ENCODE data around the gene ARMCX6. TPM values are rescaled to one million over a fixed set of nuclear protein-coding genes. Genes with fewer than 3 reads are reported as not detected.

ARMCX6 gene
- total RNA-seq, 3 donors from 2014 or later (not counting 1 experiment from before 2014, with no cell fraction given) = 44.3 to 61.7 (median 44.4) TPM

GRCh38 chrX:101642093-101642492, 24.3 kb upstream of the ARMCX6 start:
- no peaks in the 10 kb centered on the region for H3K4me1 Mint-ChIP-seq
- WGBS (ENCODE audit: insufficient coverage) = no CpG with 5 or more reads among the region's 1 CpG
- no peaks in the 10 kb centered on the region for H3K9me3 ChIP-seq (ENCODE audit: control insufficient read depth, insufficient read depth, low read length)
- H3K4me1 ChIP-seq (ENCODE audit: control insufficient read depth, insufficient read depth, low read length) = no peaks in the 10 kb centered on the region
- DNase-seq (no peak), ATAC-seq (no peak)
- no peaks in the 10 kb centered on the region for H3K9me3 Mint-ChIP-seq
- H3K36me3 Mint-ChIP-seq = no peaks in the 10 kb centered on the region
- no peak overlapping the region for H3K27ac Mint-ChIP-seq
- TF ChIP-seq, protein P1, sequence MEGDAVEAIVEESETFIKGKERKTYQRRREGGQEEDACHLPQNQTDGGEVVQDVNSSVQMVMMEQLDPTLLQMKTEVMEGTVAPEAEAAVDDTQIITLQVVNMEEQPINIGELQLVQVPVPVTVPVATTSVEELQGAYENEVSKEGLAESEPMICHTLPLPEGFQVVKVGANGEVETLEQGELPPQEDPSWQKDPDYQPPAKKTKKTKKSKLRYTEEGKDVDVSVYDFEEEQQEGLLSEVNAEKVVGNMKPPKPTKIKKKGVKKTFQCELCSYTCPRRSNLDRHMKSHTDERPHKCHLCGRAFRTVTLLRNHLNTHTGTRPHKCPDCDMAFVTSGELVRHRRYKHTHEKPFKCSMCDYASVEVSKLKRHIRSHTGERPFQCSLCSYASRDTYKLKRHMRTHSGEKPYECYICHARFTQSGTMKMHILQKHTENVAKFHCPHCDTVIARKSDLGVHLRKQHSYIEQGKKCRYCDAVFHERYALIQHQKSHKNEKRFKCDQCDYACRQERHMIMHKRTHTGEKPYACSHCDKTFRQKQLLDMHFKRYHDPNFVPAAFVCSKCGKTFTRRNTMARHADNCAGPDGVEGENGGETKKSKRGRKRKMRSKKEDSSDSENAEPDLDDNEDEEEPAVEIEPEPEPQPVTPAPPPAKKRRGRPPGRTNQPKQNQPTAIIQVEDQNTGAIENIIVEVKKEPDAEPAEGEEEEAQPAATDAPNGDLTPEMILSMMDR (IDR thresholded peaks at IDR 0.05) = no peak
- H3K27me3 ChIP-seq (ENCODE audit: control insufficient read depth, insufficient read depth, low read length) = no peaks in the 10 kb centered on the region
- H3K4me3 ChIP-seq (ENCODE audit: low read length) = no peak overlapping the region
- H3K4me3 Mint-ChIP-seq = no peak overlapping the region
- H3K27ac ChIP-seq (ENCODE audit: low read length) = no peak overlapping the region
- H3K27me3 Mint-ChIP-seq (ENCODE audit: low read depth in 2 of 2) = peaks cover 0 to 19% of the 10 kb centered on the region in 2 donors
- intact Hi-C loops (cut with micrococcal nuclease) = no loop called here
- H3K36me3 ChIP-seq (ENCODE audit: control insufficient read depth, insufficient read depth, low read length) = no peaks in the 10 kb centered on the region

GRCh38 chrX:101639583-101639982, 21.8 kb upstream of the ARMCX6 start:
- Mint-ChIP-seq H3K9me3 (no peaks in the 10 kb centered on the region), H3K4me1 (no peaks in the 10 kb centered on the region), H3K27ac (no peak overlapping the region), H3K27me3 (ENCODE audit: low read depth in 2 of 2) (peaks cover 0 to 15% of the 10 kb centered on the region in 2 donors), H3K36me3 (no peaks in the 10 kb centered on the region), H3K4me3 (no peak overlapping the region)
- no peaks in the 10 kb centered on the region for H3K36me3 ChIP-seq (ENCODE audit: control insufficient read depth, insufficient read depth, low read length)
- DNase-seq = no peak
- H3K4me3 ChIP-seq (ENCODE audit: low read length) = no peak overlapping the region
- TF ChIP-seq, protein P1 (IDR thresholded peaks at IDR 0.05) = no peak
- intact Hi-C loops (cut with micrococcal nuclease) = no loop called here
- no peaks in the 10 kb centered on the region for H3K27me3 ChIP-seq (ENCODE audit: control insufficient read depth, insufficient read depth, low read length)
- peak in 1 of 3 donors; percentile 26 for ATAC-seq
- no peak overlapping the region for H3K27ac ChIP-seq (ENCODE audit: low read length)
- H3K9me3 ChIP-seq (ENCODE audit: control insufficient read depth, insufficient read depth, low read length) = no peaks in the 10 kb centered on the region
- no peaks in the 10 kb centered on the region for H3K4me1 ChIP-seq (ENCODE audit: control insufficient read depth, insufficient read depth, low read length)

- H3K27ac ChIP-seq (ENCODE audit: low read length) = no peak overlapping the region
- no peaks in the 10 kb centered on the region for H3K9me3 ChIP-seq (ENCODE audit: control insufficient read depth, insufficient read depth, low read length)
- TF ChIP-seq, protein P1 (IDR thresholded peaks at IDR 0.05) = no peak
- DNase-seq = no peak
- H3K4me1 Mint-ChIP-seq = peaks cover 11 to 43% of the 10 kb centered on the region in 2 donors
- peaks cover 26% of the 10 kb centered on the region for H3K4me1 ChIP-seq (ENCODE audit: control insufficient read depth, insufficient read depth, low read length)
- no peaks in the 10 kb centered on the region for H3K27me3 Mint-ChIP-seq (ENCODE audit: low read depth in 2 of 2)
- H3K36me3 ChIP-seq (ENCODE audit: control insufficient read depth, insufficient read depth, low read length) = no peaks in the 10 kb centered on the region
- H3K9me3 Mint-ChIP-seq = no peaks in the 10 kb centered on the region
- no peaks in the 10 kb centered on the region for H3K36me3 Mint-ChIP-seq
- no peak overlapping the region for H3K4me3 ChIP-seq (ENCODE audit: low read length)
- H3K27ac Mint-ChIP-seq = no peak overlapping the region
- H3K27me3 ChIP-seq (ENCODE audit: control insufficient read depth, insufficient read depth, low read length) = no peaks in the 10 kb centered on the region
- intact Hi-C loops (cut with micrococcal nuclease) = no loop called here
- H3K4me3 Mint-ChIP-seq = no peak overlapping the region
- ATAC-seq = no peak
These were observed 1.6 kb upstream of the ARMCX6 start for GRCh38 chrX:101619364-101619763.

- Mint-ChIP-seq H3K4me3 (no peak overlapping the region), H3K36me3 (no peaks in the 10 kb centered on the region), H3K4me1 (no peaks in the 10 kb centered on the region), H3K27me3 (ENCODE audit: low read depth in 2 of 2) (peaks cover 6 to 21% of the 10 kb centered on the region in 2 donors), H3K27ac (no peak overlapping the region), H3K9me3 (no peaks in the 10 kb centered on the region)
- H3K36me3 ChIP-seq (ENCODE audit: control insufficient read depth, insufficient read depth, low read length) = no peaks in the 10 kb centered on the region
- no peaks in the 10 kb centered on the region for H3K9me3 ChIP-seq (ENCODE audit: control insufficient read depth, insufficient read depth, low read length)
- H3K27ac ChIP-seq (ENCODE audit: low read length) = no peak overlapping the region
- no peak overlapping the region for H3K4me3 ChIP-seq (ENCODE audit: low read length)
- no peaks in the 10 kb centered on the region for H3K4me1 ChIP-seq (ENCODE audit: control insufficient read depth, insufficient read depth, low read length)
- intact Hi-C loops (cut with micrococcal nuclease) = no loop called here
- TF ChIP-seq, protein P1 (IDR thresholded peaks at IDR 0.05) = no peak
- no peaks in the 10 kb centered on the region for H3K27me3 ChIP-seq (ENCODE audit: control insufficient read depth, insufficient read depth, low read length)
- no peak for ATAC-seq
- WGBS (ENCODE audit: insufficient coverage) = no CpG with 5 or more reads among the region's 1 CpG
- no peak for DNase-seq
These were observed 12.1 kb downstream of the ARMCX6 start for GRCh38 chrX:101605728-101606127.
